HG02938 (cell line): Measurements from ENCODE around the gene SLC35G2.
"Not testable (repeated sequence)": the region's sequence is repeated elsewhere in the genome, so short reads cannot be mapped to it uniquely, and the experiment has no call there.

Experiments used
- ATAC-seq: cut with Tn5 transposase; IDR thresholded peaks from one replicate; pipeline ENCODE4 v1.9.1; 2021; ENCODE audit warnings: mild to moderate bottlenecking, moderate library complexity; ENCODE audit not compliant: unreplicated experiment

Gene SLC35G2

GRCh38 chr3:136818769-136819391 lies at the start of gene SLC35G2:
Gene SLC35G2, plus strand, starts transcription at chr3:136819126. Its CDS starts 35,335 bp downstream, at chr3:136854461.
- no peak for ATAC-seq

- ATAC-seq: no peak
These were observed 46.2 kb upstream of the SLC35G2 start for GRCh38 chr3:136772709-136773108.

GRCh38 chr3:136778865-136779264 lies 40.1 kb upstream of the SLC35G2 start:
- no peak for ATAC-seq

- no peak for ATAC-seq
These were observed 38.2 kb upstream of the SLC35G2 start for GRCh38 chr3:136780741-136781140.

- no peak for ATAC-seq
These were observed 35.2 kb upstream of the SLC35G2 start for GRCh38 chr3:136783708-136784191.

GRCh38 chr3:136787349-136787748 lies 31.6 kb upstream of the SLC35G2 start:
- ATAC-seq: peak; percentile 68

GRCh38 chr3:136788154-136788553 lies 30.8 kb upstream of the SLC35G2 start:
- ATAC-seq: no peak

- no peak for ATAC-seq
These were observed 28.9 kb upstream of the SLC35G2 start for GRCh38 chr3:136789976-136790375.

- no peak for ATAC-seq
These were observed 28.1 kb upstream of the SLC35G2 start for GRCh38 chr3:136790786-136791185.

GRCh38 chr3:136792556-136793330 lies 26.2 kb upstream of the SLC35G2 start:
- no peak for ATAC-seq

GRCh38 chr3:136801146-136801545 lies 17.8 kb upstream of the SLC35G2 start:
- not testable (repeated sequence) for ATAC-seq

- no peak for ATAC-seq
These were observed 16.4 kb upstream of the SLC35G2 start for GRCh38 chr3:136802481-136802996.

GRCh38 chr3:136804141-136804540 lies 14.8 kb upstream of the SLC35G2 start:
- no peak for ATAC-seq

GRCh38 chr3:136804813-136805212 lies 14.1 kb upstream of the SLC35G2 start:
- ATAC-seq: no peak

GRCh38 chr3:136805795-136806194 lies 13.1 kb upstream of the SLC35G2 start:
- no peak for ATAC-seq

- ATAC-seq: no peak
These were observed 7.2 kb upstream of the SLC35G2 start for GRCh38 chr3:136811701-136812100.

- no peak for ATAC-seq
These were observed 1.5 kb upstream of the SLC35G2 start for GRCh38 chr3:136817448-136817847.

GRCh38 chr3:136818191-136818768 lies 646 bp upstream of the SLC35G2 start:
- ATAC-seq: no peak

- no peak for ATAC-seq
These were observed 435 bp downstream of the SLC35G2 start for GRCh38 chr3:136819392-136819730.

GRCh38 chr3:136819731-136820679 lies 1.1 kb downstream of the SLC35G2 start:
- no peak for ATAC-seq

GRCh38 chr3:136831461-136831860 lies 12.5 kb downstream of the SLC35G2 start:
- ATAC-seq: no peak
